ENCODE data around the gene TRAF3IP3.

Gene TRAF3IP3

DNA sequence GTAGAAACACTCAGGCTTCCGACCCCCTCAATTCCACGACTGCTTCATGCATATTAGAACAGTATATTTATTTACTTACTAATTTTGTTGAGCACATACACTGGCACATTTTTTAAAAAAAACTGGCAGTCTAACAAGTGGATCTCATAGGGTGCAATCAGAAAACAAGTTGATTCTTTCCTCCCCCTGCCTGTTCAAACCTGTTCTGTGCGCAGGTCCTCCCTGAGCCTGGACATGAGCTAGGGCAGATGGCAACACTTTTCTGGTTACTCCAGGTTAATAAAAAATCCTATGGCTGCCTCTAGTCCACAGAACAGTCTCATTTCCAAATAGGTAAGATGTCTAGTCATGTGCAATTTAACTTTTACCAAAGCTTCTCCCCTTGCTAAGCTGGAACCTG, 32.6 kb upstream of the TRAF3IP3 start:
- CTCF ChIA-PET, result no interaction called here
- no peak for DNase-seq (ENCODE audit: extremely low spot score)
- TF ChIP-seq HDGF (IDR thresholded peaks at IDR 0.05; ENCODE audit: borderline replicate concordance), result no peak
- TF ChIP-seq ELF4 (IDR thresholded peaks at IDR 0.05), result no peak
- TF ChIP-seq TARDBP (IDR thresholded peaks at IDR 0.05), result no peak
- no peak for TF ChIP-seq L3MBTL2 (conservative IDR thresholded peaks at IDR 0.05)
- no peak for TF ChIP-seq FOXM1 (IDR thresholded peaks at IDR 0.05; ENCODE audit: borderline replicate concordance)
- TF ChIP-seq LEF1 (IDR thresholded peaks at IDR 0.05; ENCODE audit: borderline replicate concordance), result no peak
- no peak for TF ChIP-seq FOXK2 (IDR thresholded peaks at IDR 0.05)
- TF ChIP-seq FOXA1 (IDR thresholded peaks at IDR 0.05), result no peak
- no peak for TF ChIP-seq SP1 (IDR thresholded peaks at IDR 0.05)
- TF ChIP-seq NFRKB (IDR thresholded peaks at IDR 0.05), result no peak
- TF ChIP-seq SUZ12 (IDR thresholded peaks at IDR 0.05), result no peak
- no peak for TF ChIP-seq PKNOX1 (IDR thresholded peaks at IDR 0.05)
- no peak for TF ChIP-seq CTBP1 (IDR thresholded peaks at IDR 0.05; ENCODE audit: borderline replicate concordance)
- no peak for TF ChIP-seq BHLHE40 (IDR thresholded peaks at IDR 0.05; ENCODE audit: borderline replicate concordance)
- TF ChIP-seq ARNT (IDR thresholded peaks at IDR 0.05), result no peak
- no peak for TF ChIP-seq ZNF384 (IDR thresholded peaks at IDR 0.05)
- POLR2A ChIA-PET, result no interaction called here

- no peak for TF ChIP-seq ZNF384 (IDR thresholded peaks at IDR 0.05)
- TF ChIP-seq FOXK2 (IDR thresholded peaks at IDR 0.05), result no peak
- TF ChIP-seq TARDBP (IDR thresholded peaks at IDR 0.05), result no peak
- no peak for TF ChIP-seq HDGF (IDR thresholded peaks at IDR 0.05; ENCODE audit: borderline replicate concordance)
- no peak for TF ChIP-seq CTBP1 (IDR thresholded peaks at IDR 0.05; ENCODE audit: borderline replicate concordance)
- no peak for TF ChIP-seq FOXA1 (IDR thresholded peaks at IDR 0.05)
- no peak for TF ChIP-seq L3MBTL2 (conservative IDR thresholded peaks at IDR 0.05)
- TF ChIP-seq FOXM1 (IDR thresholded peaks at IDR 0.05; ENCODE audit: borderline replicate concordance), result no peak
- no peak for TF ChIP-seq ELF4 (IDR thresholded peaks at IDR 0.05)
- no peak for TF ChIP-seq SUZ12 (IDR thresholded peaks at IDR 0.05)
- no peak for TF ChIP-seq NFRKB (IDR thresholded peaks at IDR 0.05)
- no peak for TF ChIP-seq ARNT (IDR thresholded peaks at IDR 0.05)
- TF ChIP-seq BHLHE40 (IDR thresholded peaks at IDR 0.05; ENCODE audit: borderline replicate concordance), result no peak
- no peak for TF ChIP-seq SP1 (IDR thresholded peaks at IDR 0.05)
- POLR2A ChIA-PET, result no interaction called here
- CTCF ChIA-PET, result no interaction called here
- no peak for DNase-seq (ENCODE audit: extremely low spot score)
Measured at GRCh38 chr1:209723756-209724693, 31.8 kb upstream of the TRAF3IP3 start.

GRCh38 chr1:209727286-209727685, 28.6 kb upstream of the TRAF3IP3 start:
- no peak for TF ChIP-seq SUZ12 (IDR thresholded peaks at IDR 0.05)
- TF ChIP-seq BHLHE40 (IDR thresholded peaks at IDR 0.05; ENCODE audit: borderline replicate concordance), result no peak
- no peak for DNase-seq (ENCODE audit: extremely low spot score)
- CTCF ChIA-PET, result no interaction called here
- POLR2A ChIA-PET, result no interaction called here

- CTCF ChIA-PET, result no interaction called here
- no peak for TF ChIP-seq L3MBTL2 (conservative IDR thresholded peaks at IDR 0.05)
- no peak for TF ChIP-seq NFRKB (IDR thresholded peaks at IDR 0.05)
- no peak for TF ChIP-seq SP1 (IDR thresholded peaks at IDR 0.05)
- no peak for TF ChIP-seq FOXK2 (IDR thresholded peaks at IDR 0.05)
- TF ChIP-seq FOXA1 (IDR thresholded peaks at IDR 0.05), result no peak
- no peak for TF ChIP-seq SUZ12 (IDR thresholded peaks at IDR 0.05)
- no peak for TF ChIP-seq CTBP1 (IDR thresholded peaks at IDR 0.05; ENCODE audit: borderline replicate concordance)
- no peak for TF ChIP-seq LEF1 (IDR thresholded peaks at IDR 0.05; ENCODE audit: borderline replicate concordance)
- TF ChIP-seq ELF4 (IDR thresholded peaks at IDR 0.05), result no peak
- TF ChIP-seq ZNF384 (IDR thresholded peaks at IDR 0.05), result no peak
- TF ChIP-seq FOXM1 (IDR thresholded peaks at IDR 0.05; ENCODE audit: borderline replicate concordance), result no peak
- no peak for TF ChIP-seq TARDBP (IDR thresholded peaks at IDR 0.05)
- no peak for TF ChIP-seq HDGF (IDR thresholded peaks at IDR 0.05; ENCODE audit: borderline replicate concordance)
- no peak for TF ChIP-seq PKNOX1 (IDR thresholded peaks at IDR 0.05)
- no peak for TF ChIP-seq ARNT (IDR thresholded peaks at IDR 0.05)
- TF ChIP-seq BHLHE40 (IDR thresholded peaks at IDR 0.05; ENCODE audit: borderline replicate concordance), result no peak
- no peak for DNase-seq (ENCODE audit: extremely low spot score)
- POLR2A ChIA-PET, result no interaction called here
Measured at GRCh38 chr1:209727785-209728184, 28.1 kb upstream of the TRAF3IP3 start.

DNA sequence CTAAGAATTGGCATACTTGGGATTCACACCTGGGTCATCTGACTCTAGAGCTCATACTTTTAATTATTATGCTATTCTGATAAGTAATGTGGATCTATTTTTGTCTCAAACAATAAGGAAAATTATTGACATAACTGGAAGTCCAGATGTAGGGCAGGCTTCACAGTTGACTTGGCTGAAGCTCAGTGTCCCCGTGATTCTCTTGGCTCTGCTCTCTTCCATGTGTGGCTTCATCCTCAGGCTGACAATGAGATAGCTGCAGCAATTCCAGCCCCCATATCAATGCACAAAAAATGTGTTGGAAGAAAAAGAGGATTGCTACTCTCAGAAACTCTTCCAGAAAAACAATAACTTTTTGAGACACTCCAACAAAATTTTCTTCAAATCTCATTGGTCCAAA, 27.4 kb upstream of the TRAF3IP3 start:
- ChIA-PET POLR2A (no interaction called here), CTCF (no interaction called here)
- TF ChIP-seq L3MBTL2 (conservative IDR thresholded peaks at IDR 0.05) (no peak), ARNT (IDR thresholded peaks at IDR 0.05) (no peak), TARDBP (IDR thresholded peaks at IDR 0.05) (no peak)
- DNase-seq (ENCODE audit: extremely low spot score), result no peak

DNA sequence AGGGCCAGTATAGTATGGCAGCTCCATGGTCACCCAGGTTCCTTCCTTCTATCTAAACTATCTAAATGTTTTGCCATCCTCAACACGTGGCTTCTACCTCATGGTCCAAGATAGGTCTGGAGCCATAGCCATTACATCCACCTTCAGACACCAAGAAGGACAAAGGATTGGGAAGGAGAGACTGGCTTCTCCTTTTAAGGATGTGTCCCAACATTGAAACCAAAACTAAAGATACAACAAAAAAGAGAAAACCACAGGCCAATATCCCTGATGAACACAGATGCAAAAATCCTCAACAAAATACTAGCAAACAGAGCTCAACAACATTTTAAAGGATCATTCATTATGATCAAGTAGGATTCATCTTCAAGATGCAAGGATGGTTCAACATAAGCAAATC, 26.4 kb upstream of the TRAF3IP3 start:
- CTCF ChIA-PET, result no interaction called here
- POLR2A ChIA-PET, result no interaction called here
- no peak for DNase-seq (ENCODE audit: extremely low spot score)
- no peak for TF ChIP-seq CTBP1 (IDR thresholded peaks at IDR 0.05; ENCODE audit: borderline replicate concordance)
- TF ChIP-seq FOXA1 (IDR thresholded peaks at IDR 0.05), result no peak

GRCh38 chr1:209732725-209733124, 23.1 kb upstream of the TRAF3IP3 start:
- no peak for DNase-seq (ENCODE audit: extremely low spot score)
- ChIA-PET POLR2A (no interaction called here), CTCF (no interaction called here)
- TF ChIP-seq HDGF (IDR thresholded peaks at IDR 0.05; ENCODE audit: borderline replicate concordance), result no peak
- no peak for TF ChIP-seq FOXA1 (IDR thresholded peaks at IDR 0.05)
- no peak for TF ChIP-seq ELF4 (IDR thresholded peaks at IDR 0.05)
- no peak for TF ChIP-seq CTBP1 (IDR thresholded peaks at IDR 0.05; ENCODE audit: borderline replicate concordance)
- no peak for TF ChIP-seq BHLHE40 (IDR thresholded peaks at IDR 0.05; ENCODE audit: borderline replicate concordance)
- no peak for TF ChIP-seq PKNOX1 (IDR thresholded peaks at IDR 0.05)
- TF ChIP-seq SP1 (IDR thresholded peaks at IDR 0.05), result no peak
- TF ChIP-seq FOXK2 (IDR thresholded peaks at IDR 0.05), result no peak
- no peak for TF ChIP-seq NFRKB (IDR thresholded peaks at IDR 0.05)
- no peak for TF ChIP-seq ARNT (IDR thresholded peaks at IDR 0.05)
- TF ChIP-seq TARDBP (IDR thresholded peaks at IDR 0.05), result no peak
- TF ChIP-seq FOXM1 (IDR thresholded peaks at IDR 0.05; ENCODE audit: borderline replicate concordance), result no peak
